Heart right ventricle (tissue), 16 donors: Measurements from ENCODE around the gene ARTN. TPM values are rescaled to one million over a fixed set of nuclear protein-coding genes. Genes with fewer than 3 reads are reported as not detected.
A peak's percentile ranks its signal among the peaks of the same experiment; 100 is the strongest.

Source experiments
- ATAC-seq, 8 donors: fragments of 200-7000 bp; cut with Tn5 transposase; one replicate each; pipeline ENCODE4 v1.9.1; 2020; ENCODE audit warnings: mild to moderate bottlenecking in 8 of 8, moderate library complexity in 8 of 8, moderate number of reproducible peaks in 1 of 8
- DNase-seq, 2 donors: peaks; one replicate each; pipeline ENCODE4 v3.0.0-alpha.2; 2020
- H3K27ac ChIP-seq, 10 donors: fragments of 200-600 bp; sonication (generic) in 2 of 10; one replicate each; pipeline versions ENCODE4 v1.5.0 to v1.8.0; 2020 to 2022; ENCODE audit warnings: mild to moderate bottlenecking in 3 of 10
- H3K27me3 ChIP-seq, 7 donors: fragments of 200-600 bp; one replicate each; pipeline ENCODE4 v1.8.0; 2021 to 2022; ENCODE audit warnings: mild to moderate bottlenecking in 2 of 7
- H3K36me3 ChIP-seq, 9 donors: fragments of 200-600 bp; sonication (generic) in 1 of 9; one replicate each; pipeline versions ENCODE4 v1.5.0 to v1.8.0; 2020 to 2022; ENCODE audit warnings: mild to moderate bottlenecking in 2 of 9
- H3K4me1 ChIP-seq, 9 donors: fragments of 200-600 bp; sonication (generic) in 1 of 9; one replicate each; pipeline versions ENCODE4 v1.5.0 to v1.8.0; 2020 to 2022; ENCODE audit warnings: mild to moderate bottlenecking in 4 of 9
- H3K4me3 ChIP-seq, 10 donors: fragments of 200-600 bp; sonication (generic) in 2 of 10; one replicate each; pipeline versions ENCODE4 v1.5.0 to v1.8.0; 2020 to 2022; ENCODE audit warnings: mild to moderate bottlenecking in 7 of 10, moderate library complexity in 2 of 10
- H3K9me3 ChIP-seq, 11 donors: fragments of 200-600 bp in 10 of 11; sonication (generic) in 2 of 11; one replicate each; pipeline versions ENCODE4 v1.5.0 to v1.8.0; 2013 to 2022; ENCODE audit warnings: mild to moderate bottlenecking in 2 of 11, control low read depth in 1 of 11, moderate library complexity in 1 of 11
- WGBS, 2 donors: extraction: QIAGEN DNeasy Blood & Tissue Kit; methylation state at CpG; one replicate each; pipeline ENCODE4 v1.1.7; 2013; ENCODE audit warnings: inconsistent platforms in 1 of 2; 5-methylcytosine and 5-hydroxymethylcytosine counted together
- intact Hi-C, 10 donors: fragments of 100-400 bp; cut with DNase I; formaldehyde crosslinking; loops; one replicate each; pipeline versions ENCODE4 v1.11.1 to v1.14.2; 2022
- polyA plus RNA-seq, 2 donors: library from polyadenylated mRNA; stranded (reverse); fragments of 200-250 nt; gene quantifications; one replicate each; pipeline ENCODE4 v1.2.3, GENCODE V29; 2013
- total RNA-seq, 10 donors: library from RNA; stranded (reverse); fragmentation: NEBNext Ultra II Directional in 3 of 10; extraction: Animal tissue kit (Norgen Biotek cat#: 25700) in 3 of 10; gene quantifications; one replicate each; pipeline versions ENCODE4 v1.2.1 to v1.2.4, GENCODE V29; 2021 to 2023
- TF ChIP-seq, protein P1 (sequence below), 9 donors: fragments of 200-600 bp; sonication (generic) in 2 of 9; IDR thresholded peaks; one replicate each; pipeline versions ENCODE4 v1.5.0 to v1.8.0; 2021 to 2022; ENCODE audit warnings: antibody characterized with exemption in 9 of 9, mild to moderate bottlenecking in 5 of 9, moderate library complexity in 1 of 9
- donor health status: Arrhythmogenic right ventricular cardiomyopathy.
- donor health status: ischemic (EF 13 %, LVEDD 7.1; RV severe dilation, severe dysfunction).
- donor health status: healthy with polysubstance abuse.
- donor health status: DM: no; HTN: yes; CAD: no.
- donor health status: DM: no; HTN: no; CAD: no.
- donor health status: ischemic (EF 25% LVEDD 6.9; RV normal size, moderate dysfunction).
- donor health status: ischemic (EF 25% LVEDD 5.7; RV mildly dilated, moderate dysfunction).
- donor health status: healthy.
- donor health status: DM: yes; HTN: yes; CAD: no.
- donor health status: Ischemic cardiomyopathy.
- donor health status: ischemic (EF 35%, LVEDD 5.7; RV mildly dilated, moderate dysfunction).
- donor health status: nonischemic (EF 11% LVEDD 7.7; RV severe dilation, severe dysfunction).
- donor health status: DM: yes; HTN: yes; CAD: no.
- donor health status: PGD.
- donor health status: ischemic (EF 29% LVEDD 5.4; RV normal size, mild dysfunction).
- donor health status: nonischemic (EF 23%, LVEDD 6.1; RV moderate dilation, normal function).

The ARTN gene
- total and polyA plus RNA-seq, 12 donors: 0.44 to 1.5 (median 0.64) TPM; not detected in 6

- H3K9me3 ChIP-seq: no peaks in the 10 kb centered on the region
- TF ChIP-seq, protein P1, sequence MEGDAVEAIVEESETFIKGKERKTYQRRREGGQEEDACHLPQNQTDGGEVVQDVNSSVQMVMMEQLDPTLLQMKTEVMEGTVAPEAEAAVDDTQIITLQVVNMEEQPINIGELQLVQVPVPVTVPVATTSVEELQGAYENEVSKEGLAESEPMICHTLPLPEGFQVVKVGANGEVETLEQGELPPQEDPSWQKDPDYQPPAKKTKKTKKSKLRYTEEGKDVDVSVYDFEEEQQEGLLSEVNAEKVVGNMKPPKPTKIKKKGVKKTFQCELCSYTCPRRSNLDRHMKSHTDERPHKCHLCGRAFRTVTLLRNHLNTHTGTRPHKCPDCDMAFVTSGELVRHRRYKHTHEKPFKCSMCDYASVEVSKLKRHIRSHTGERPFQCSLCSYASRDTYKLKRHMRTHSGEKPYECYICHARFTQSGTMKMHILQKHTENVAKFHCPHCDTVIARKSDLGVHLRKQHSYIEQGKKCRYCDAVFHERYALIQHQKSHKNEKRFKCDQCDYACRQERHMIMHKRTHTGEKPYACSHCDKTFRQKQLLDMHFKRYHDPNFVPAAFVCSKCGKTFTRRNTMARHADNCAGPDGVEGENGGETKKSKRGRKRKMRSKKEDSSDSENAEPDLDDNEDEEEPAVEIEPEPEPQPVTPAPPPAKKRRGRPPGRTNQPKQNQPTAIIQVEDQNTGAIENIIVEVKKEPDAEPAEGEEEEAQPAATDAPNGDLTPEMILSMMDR (IDR thresholded peaks at IDR 0.05): peak in 1 of 9 donors; percentile 15
- H3K27ac ChIP-seq: no peak overlapping the region
- peaks cover 4 to 26% (median 18%) of the 10 kb centered on the region in 9 donors for H3K4me1 ChIP-seq
- WGBS, 2 donors: 53 to 55% methylated on average over 7 of the region's 7 CpGs
- H3K36me3 ChIP-seq: peaks cover 0 to 56% (median 8%) of the 10 kb centered on the region in 9 donors
- ATAC-seq (no peak), DNase-seq (no peak)
- no peaks in the 10 kb centered on the region for H3K27me3 ChIP-seq
- peak overlapping the region in 8 of 10 donors; percentile 59 to 95 (median 93) for H3K4me3 ChIP-seq
- intact Hi-C loops: loop anchor here in 1 of 10 donors (2.0 kb wide), 1 partner anchor 23 kb away; the partner anchor contains the start of gene IPO13
Observed at GRCh38 chr1:43969416-43969745, 35.8 kb downstream of the ARTN start.

DNA sequence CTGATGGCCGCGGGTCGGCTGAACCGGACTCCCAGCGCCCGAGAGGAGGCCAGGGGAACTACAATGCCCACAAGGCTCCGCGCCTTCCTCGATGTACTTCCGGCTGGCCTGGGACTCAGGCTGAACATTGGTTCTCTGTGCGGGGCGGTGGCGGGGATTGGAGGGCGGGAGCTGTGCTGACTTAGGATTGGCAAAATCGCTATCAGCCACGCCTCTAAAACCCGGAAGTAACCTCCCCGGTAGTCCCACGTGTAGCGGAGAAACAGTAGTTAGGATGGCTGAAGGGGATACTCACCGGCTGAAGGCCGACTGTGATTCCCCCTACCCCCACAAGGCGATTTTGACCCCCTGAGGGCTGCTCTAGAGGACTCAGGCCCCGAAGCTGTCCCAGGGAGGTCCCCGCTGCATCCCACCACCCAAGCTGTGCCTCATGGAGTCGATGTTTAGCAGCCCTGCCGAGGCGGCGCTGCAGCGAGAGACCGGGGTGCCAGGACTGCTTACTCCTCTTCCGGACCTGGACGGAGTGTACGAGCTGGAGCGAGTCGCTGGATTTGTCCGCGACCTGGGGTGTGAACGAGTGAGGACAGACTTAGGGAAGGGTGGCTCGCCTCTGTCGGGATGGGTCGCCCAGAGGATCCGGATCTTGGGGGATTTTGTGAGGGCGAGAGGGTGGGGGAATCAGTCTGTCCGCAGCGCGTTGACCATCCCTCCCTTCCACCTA is 36.3 kb downstream of the ARTN start, which contains the start of gene DPH2:
DPH2 (plus strand) TSS at position 265 of the 721 bp plus-strand sequence; CDS start at position 431, 166 bp downstream.
- Histone ChIP-seq H3K27ac (peak within 1 kb of the TSS in 8 of 10 donors; percentile 12 to 65 (median 47)), H3K4me1 (peaks cover 4 to 26% (median 18%) of the 10 kb centered on the region in 9 donors), H3K36me3 (peaks cover 0 to 51% (median 6%) of the 10 kb centered on the region in 9 donors), H3K4me3 (peak within 1 kb of the TSS; percentile 59 to 95 (median 91)), H3K9me3 (no peaks in the 10 kb centered on the region), H3K27me3 (no peaks in the 10 kb centered on the region)
- ATAC-seq (peak; percentile 88 to 95 (median 94)), DNase-seq (peak; percentile 96 to 98)
- 1% methylated on average over 47 of the region's 47 CpGs for WGBS, 2 donors
- intact Hi-C loops: loop anchor here in 1 of 10 donors (2.0 kb wide), 1 partner anchor 23 kb away; the partner anchor contains the start of gene IPO13
- TF ChIP-seq, protein P1 (IDR thresholded peaks at IDR 0.05): no peak

- Histone ChIP-seq H3K4me1 (peaks cover 4 to 30% (median 20%) of the 10 kb centered on the region in 9 donors), H3K36me3 (peaks cover 0 to 49% (median 6%) of the 10 kb centered on the region in 9 donors), H3K9me3 (no peaks in the 10 kb centered on the region), H3K27ac (peak overlapping the region in 7 of 10 donors; percentile 12 to 65 (median 49)), H3K27me3 (no peaks in the 10 kb centered on the region), H3K4me3 (peak overlapping the region; percentile 59 to 95 (median 91))
- ATAC-seq: no peak
- TF ChIP-seq, protein P1 (IDR thresholded peaks at IDR 0.05): no peak
- intact Hi-C loops: no loop called here
- no peak for DNase-seq
- WGBS, 2 donors: 52 to 58% methylated on average over 5 of the region's 5 CpGs
Observed at GRCh38 chr1:43970502-43970901, 36.9 kb downstream of the ARTN start.

- DNase-seq: no peak
- Histone ChIP-seq H3K4me3 (peak overlapping the region in 5 of 10 donors; percentile 59 to 95 (median 93)), H3K4me1 (peaks cover 4 to 34% (median 24%) of the 10 kb centered on the region in 9 donors), H3K9me3 (no peaks in the 10 kb centered on the region), H3K27me3 (no peaks in the 10 kb centered on the region), H3K36me3 (peaks cover 0 to 47% (median 6%) of the 10 kb centered on the region in 9 donors), H3K27ac (no peak overlapping the region)
- WGBS, 2 donors: 91 to 93% methylated on average over 9 of the region's 9 CpGs
- intact Hi-C loops: no loop called here
- TF ChIP-seq, protein P1 (IDR thresholded peaks at IDR 0.05): no peak
- no peak for ATAC-seq
Observed at GRCh38 chr1:43970911-43971310, 37.3 kb downstream of the ARTN start.
